ENCODE data around the gene RLN1.

DNA sequence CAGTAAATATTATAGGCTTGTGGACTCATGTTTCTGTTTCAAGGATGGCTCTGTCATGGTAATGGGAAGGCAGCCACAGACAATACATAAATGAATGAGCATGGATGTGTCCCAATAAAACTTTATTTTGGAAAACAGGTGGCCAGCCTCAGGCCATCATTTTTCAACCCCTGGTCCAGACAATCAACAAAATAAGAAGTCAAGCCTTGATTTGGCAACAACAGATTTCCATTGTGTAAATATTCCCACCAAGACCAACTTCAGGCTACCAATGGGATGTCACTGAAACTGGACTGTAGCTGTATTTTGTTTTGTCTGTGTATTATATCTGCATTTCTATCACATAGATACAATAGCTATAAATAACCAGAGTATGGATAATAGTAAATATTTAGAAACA, 20.7 kb upstream of the RLN1 start:
- TF ChIP-seq CTCF (IDR thresholded peaks at IDR 0.05) (no peak), POLR2A (IDR thresholded peaks at IDR 0.05) (no peak)

Measured in right lobe of liver (tissue), 4 donors.